SIG-M5 (cell line): ENCODE results near the gene KCTD14.
A peak's percentile ranks its signal among the peaks of the same experiment; 100 is the strongest.
"Not testable (repeated sequence)": the region's sequence is repeated elsewhere in the genome, so short reads cannot be mapped to it uniquely, and the experiment has no call there.

Source experiments
- DNase-seq: peaks from one replicate; lab custom pipeline; 2025; lab: John Stamatoyannopoulos, UW

The KCTD14 gene

DNA sequence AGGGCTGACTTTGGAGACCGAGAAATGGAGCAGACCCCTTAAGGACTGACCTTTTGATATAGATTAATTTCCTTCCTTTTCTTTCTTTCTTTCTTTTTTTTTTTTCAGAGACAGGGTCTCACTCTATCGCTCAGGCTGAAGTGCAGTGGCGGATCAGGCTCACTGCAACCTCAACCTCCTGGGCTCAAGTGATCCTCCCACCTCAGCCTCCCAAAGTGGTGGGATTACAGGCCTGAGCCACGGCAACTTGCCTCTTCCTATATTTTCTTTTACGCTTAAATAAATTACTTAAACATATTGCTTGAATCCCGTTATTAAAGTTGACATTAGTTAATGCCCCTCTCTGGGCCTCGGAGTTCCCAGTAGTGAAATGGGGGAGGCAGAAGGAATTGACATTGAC is 350 bp upstream of the KCTD14 start:
- no peak for DNase-seq

DNA sequence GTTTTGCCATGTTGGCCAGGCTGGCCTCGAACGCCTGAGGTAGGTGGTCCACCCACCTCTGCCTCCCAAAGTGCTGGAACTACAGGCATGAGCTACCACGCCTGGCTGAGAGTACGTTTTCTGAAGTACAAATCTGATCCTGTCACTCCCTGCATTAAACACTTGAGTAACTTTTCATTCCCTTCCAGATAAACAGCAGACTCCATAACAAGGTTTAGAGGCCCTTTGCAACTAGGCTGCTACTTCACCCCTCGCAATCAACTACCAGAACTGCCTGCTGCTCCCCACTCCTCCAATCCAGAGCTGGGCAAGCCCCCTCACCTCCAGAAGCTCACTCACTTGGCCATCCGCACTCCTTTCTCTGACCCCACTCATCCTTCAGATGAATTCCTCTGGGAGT is 1.5 kb downstream of the KCTD14 start:
- DNase-seq, result no peak

DNA sequence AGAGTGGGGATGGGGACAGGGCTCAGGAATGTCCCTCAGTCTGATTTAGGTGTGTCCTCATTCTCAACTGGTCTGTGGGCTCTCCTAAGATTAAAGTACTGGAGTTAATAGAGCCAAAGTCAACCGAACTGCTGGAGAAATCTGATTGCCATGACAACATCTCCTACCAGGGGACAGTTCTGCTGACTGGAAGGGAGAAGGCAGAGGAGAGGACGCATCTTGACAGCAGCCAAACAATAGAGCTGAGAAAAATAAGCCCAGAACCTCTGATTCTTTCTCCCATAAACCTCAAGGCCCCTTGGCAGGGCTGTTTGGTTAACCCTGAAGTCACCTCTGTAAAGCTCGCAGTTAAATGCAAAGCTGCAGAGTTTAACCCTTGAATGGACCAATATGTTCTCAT is 2.8 kb downstream of the KCTD14 start:
- no peak for DNase-seq

DNA sequence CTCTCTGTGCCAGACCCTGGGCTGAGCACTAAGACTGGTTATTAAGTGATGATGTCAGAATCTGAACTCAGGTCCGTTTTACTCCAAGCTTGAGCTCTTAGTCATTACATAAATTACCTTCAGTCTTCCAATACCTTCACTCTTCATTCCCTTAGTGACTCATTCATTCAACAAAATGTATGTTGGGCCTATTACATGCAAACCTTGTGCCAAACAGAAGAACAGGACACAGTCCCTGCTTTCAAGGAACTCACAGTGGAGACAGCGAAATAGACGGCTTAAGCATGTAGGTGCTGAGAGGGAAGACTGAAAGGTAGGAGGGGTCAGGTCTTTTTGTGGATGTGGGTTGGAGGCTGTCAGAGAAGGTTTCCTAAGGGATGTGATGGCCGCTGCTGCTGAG is 3.3 kb downstream of the KCTD14 start:
- DNase-seq, result no peak

DNA sequence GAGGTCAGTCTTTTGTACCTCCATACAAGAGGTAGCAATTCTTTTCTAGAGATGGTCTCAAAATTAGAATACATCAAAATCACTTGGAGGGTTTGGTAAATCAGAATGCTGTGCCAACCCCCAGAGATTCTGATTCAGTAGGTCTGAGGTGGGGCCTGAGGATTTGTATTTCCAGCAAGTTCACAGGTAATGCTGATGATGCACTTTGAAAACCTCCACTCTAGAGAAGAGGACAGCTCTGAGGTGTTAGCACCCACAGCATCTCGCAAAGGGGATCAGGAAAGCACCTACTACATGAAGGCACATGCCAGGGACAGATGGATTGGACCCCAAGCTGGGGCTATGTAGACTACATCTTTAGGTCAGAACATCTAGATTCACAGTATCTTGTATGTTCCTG is 7.2 kb downstream of the KCTD14 start:
- no peak for DNase-seq

DNA sequence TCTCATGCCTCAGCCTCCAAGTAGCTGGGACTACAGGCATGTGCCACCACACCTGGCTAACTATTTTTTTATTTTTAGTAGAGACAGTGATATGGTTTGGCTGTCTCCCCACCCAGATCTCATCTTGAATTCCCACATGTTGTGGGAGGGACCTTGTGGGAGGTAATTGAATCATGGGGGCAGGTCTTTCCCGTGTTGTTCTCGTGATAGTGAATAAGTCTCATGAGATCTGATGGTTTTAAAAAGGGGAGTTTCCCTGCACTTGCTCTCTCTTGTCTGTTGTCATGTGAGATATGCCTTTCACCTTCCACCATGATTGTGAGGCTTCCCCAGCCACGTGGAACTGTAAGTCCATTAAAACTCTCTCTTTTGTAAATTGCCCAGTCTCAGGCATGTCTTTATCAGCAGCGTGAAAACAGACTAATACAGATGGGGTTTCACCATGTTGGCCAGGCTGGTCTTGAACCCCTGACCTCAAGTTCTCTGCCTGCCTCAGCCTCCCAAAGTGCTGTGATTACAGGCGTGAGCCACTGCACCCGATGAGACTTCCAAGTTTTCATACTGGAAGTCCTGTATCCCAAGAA is 8.0 kb downstream of the KCTD14 start:
- not testable (repeated sequence) for DNase-seq

DNA sequence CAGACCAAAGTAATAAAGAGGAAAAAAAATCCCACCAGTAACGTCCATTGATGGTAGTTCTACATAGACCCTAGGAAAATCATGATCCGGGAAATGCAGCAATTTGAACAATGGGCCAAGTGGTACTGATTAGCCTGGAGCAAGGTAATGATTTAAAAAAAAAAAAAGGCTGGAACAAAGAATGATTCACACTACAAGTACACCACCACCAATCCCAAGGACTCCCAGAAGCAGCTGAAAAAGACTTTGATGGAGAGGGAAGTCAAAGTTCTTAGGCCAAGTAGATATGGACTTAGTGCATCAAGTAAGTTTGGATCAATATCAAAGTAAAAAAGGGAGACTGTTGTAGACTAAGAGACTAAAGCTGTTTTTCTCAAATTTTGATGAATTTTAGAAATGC is 11.8 kb downstream of the KCTD14 start:
- no peak for DNase-seq

DNA sequence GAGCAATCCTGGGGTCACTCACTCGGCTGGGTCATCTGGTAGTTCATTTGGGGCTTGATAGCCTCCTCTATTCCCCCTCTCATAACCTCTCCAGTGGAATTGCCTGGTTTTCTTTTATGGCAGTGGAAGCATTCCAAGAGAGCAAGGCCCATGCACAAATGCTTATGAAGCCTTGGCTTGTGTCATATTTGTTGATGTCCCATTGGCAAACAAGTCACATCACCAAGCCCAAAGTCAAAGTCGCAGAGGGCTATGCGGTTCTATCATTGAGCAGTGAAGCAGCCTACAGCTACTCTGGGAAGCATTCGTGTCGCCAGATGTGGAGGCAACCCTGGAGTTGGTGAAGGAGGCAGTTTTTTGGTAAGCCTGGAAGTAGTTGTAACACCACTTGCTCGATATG is 12.3 kb downstream of the KCTD14 start:
- DNase-seq, result no peak

DNA sequence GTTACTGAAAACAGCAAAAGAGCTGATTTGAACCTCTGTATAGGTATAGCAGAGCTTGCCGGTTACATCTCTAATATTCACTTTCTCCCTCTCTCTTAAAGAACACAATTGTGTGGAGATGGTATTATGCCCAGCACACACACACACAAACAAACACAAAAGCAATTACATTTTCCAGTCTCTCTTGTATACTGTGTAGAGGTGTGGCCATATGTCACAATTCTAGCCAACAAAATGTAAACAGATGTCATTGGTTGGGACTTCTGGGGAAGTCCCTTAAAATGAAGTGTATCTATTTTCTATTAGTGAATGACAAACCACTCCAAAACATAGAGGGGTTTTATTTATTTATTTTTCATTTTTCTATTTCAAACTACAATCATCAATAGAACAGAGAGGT is 12.8 kb downstream of the KCTD14 start:
- no peak for DNase-seq

DNA sequence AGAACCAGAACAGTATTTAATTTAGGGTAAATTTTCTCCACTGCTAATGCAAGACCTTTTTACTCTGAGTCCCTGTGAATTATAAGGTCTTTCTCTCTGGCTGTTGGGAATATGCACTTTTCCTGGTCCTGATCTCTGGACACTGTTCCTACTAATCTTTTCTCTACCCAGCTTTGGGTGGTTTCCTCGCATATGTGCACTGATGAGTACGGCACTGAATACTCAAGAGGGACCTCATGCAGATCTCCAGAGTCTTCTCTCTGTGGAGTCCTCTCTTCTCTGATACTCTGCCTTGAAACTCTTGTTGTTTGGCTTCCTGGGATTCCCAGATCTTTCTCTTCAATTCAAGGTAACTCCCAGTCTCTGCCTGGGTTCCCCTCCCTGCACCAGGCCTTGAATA is 14.0 kb downstream of the KCTD14 start:
- DNase-seq, result no peak

DNA sequence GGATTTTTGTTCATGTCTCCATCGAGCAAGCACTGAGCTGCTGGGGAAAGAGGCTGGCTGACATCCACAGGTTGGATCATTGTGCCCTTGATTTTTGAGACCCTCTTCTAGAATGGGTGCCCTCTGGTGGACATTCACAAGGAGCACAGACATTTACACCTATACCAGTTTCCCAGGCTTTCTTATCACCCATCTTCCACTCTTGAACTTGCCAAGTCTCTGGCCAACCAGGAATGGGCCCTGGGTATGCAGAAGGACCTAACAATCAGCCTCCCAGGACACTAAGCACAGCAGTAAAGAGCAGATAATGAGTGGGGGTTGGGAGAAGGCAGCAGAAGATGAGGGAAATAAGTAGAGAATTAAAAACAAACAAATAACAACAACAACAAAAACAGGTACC is 22.9 kb downstream of the KCTD14 start:
- DNase-seq, result no peak

DNA sequence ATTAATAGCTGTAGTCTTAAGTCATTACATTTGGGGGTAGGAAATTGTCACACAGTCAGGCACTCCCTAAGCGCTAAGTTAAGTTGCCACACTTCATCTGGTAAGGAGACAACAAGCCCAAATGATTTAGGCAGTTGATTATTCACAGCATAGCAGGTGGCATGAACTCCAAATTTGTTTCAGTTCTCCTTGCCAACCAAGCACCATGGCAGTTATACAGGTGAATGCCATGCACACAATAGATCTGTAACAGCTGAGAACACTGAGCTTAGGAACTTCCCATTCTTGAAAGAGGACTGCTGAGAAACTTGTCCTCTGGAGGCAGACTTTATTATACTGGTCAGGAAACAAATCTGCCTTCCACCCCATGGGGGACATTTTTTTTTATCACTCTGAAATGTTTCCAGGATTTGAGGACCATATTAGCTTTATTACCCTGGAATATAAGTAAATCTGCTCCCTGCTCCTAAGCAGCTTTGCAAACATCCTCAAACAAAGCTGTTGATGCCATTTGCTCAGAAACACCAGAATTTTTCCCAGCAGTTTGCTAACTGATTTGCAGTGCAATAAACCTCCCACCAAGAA is 23.5 kb downstream of the KCTD14 start:
- DNase-seq, result no peak

DNA sequence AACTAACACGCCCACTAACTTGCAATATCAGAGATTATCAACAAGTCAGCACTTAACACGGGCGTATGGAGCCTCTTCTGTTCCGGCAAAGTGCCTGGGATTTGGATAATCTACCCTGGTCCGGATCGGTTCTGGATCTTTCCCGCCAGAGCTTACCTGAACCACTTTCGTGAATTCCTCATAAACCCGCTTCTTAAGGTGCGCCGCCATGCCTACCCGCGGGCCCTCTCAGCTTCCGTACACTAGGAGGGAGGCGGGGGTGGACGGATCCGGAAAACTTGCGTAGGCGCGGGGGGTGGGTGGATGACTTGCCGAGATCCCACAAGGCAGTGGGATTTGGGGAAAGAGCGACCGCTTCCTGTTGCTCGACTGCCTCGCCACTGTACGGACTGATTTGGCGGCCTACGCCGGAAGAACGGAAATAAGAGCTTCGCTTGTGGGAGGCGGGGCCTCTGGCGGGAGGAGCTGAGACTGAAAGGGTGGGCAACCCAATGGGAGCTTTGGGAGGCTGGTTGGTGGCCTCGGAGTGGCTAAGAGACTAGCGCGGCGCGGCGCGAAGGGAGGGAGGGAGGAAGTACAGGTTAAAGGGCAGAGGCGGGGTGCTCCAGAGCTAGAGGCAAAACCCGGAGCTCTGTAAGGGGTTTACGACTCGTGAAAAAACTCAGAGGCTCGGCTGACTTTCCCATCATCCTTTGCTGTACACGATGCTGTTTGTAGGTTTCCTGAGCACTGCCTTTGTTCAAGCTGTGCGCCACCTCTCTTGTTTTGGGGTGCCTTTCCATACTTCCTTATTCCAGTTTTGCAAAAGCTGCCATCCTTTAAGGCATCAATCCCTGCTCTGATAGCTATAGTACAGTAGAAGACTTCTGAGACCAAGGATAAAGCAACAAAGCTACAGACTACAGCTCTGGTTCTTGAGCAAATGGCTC is 28.4 kb downstream of the KCTD14 start, which contains the start of gene INTS4:
Gene INTS4, minus strand, starts transcription at position 235 of the 929 bp plus-strand sequence. Its CDS starts 25 bp downstream, at position 210.
- DNase-seq, result peak; percentile 98

DNA sequence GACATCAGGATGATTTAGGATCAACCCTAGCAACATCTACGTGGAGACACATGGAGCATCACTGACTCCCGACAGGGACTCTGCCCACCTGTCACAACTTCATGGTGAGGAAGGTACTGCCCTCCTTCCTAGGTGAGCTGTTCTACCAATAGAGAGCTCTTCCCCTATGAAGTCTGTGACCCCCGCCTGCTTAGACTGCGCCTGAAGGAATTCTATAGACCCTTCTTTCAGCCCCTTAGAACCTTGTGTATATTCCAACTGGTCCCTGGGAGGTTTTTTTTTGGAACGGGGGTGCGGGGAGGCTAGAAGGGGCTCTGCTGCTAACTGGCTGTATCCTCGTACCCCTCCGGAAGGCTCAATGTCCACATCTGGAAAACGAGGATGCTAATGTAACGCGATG is 29.2 kb downstream of the KCTD14 start:
- DNase-seq, result no peak

DNA sequence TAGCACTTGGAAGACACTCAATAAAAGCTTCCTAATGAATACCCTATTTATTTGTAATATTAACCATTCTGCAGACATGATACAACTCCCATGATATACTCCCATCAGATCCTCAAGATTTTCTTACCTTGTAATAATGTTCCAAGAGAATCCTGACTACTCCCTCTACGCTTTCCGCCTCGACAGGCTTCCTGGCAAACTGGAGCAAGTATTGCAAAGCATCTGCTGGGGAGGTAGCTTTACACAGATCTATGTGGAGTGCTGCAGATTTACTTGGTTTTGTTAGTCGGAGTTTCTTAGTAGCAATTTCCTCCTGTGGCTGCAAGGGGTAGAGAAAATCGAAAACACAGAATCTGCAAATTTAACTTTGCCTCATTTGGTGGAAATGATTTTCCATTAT is 32.1 kb downstream of the KCTD14 start:
- no peak for DNase-seq

DNA sequence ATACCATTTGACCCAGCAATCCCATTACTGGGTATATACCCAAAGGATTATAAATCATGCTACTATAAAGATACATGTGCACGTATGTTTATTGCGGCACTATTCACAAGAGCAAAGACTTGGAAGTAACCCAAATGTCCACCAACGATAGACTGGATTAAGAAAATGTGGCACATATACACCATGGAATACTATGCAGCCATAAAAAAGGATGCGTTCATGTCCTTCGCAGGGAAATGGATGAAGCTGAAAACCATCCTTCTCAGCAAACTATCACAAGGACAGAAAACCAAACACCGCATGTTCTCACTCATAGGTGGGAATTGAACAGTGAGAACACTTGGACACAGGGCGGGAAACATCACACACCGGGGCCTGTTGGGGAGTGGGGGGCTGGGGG is 36.6 kb downstream of the KCTD14 start:
- not testable (repeated sequence) for DNase-seq

DNA sequence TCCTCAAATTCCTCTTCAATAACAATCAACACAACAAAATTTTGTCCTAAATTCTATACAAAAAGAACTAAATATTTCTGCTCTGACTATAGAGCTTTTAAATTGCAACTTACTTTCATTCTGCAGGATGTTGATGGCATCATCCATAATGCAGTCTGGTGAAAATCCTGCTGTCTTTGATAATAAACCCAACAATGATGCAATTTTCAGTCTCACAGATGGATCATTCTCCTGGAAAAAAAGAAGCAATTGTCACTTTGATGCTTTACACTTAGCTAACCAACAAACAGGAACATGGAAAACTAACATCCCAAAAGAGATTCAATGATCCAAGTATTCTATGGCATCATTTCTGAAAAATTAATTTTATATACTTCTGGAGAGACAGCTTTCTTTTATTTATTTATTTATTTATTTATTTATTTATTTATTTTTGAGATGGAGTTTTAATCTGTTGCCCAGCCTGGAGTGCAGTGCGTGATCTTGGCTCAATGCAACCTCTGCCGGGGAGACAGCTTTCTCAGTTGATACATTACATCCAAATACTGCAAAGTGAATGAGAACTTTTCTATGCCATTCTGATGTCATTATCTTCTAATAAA is 41.6 kb downstream of the KCTD14 start:
- no peak for DNase-seq

DNA sequence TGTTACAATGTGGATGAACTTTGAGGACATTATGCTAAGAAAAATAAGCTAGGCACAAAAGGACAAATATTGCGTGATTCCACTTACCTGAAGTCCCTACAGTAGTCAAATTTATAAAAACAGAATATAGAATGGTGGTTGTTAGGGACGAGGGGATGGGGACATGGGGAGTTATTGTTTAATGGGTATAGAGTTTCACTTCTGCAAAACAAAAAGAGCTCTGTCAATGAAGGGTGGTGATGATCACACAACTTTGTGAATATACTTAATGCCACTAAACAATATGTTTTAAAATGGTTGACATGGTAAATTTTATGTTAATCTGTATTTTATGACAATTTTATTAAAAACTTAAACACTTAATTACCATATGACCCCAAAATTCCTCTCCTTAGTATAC is 54.7 kb downstream of the KCTD14 start:
- DNase-seq, result no peak

DNA sequence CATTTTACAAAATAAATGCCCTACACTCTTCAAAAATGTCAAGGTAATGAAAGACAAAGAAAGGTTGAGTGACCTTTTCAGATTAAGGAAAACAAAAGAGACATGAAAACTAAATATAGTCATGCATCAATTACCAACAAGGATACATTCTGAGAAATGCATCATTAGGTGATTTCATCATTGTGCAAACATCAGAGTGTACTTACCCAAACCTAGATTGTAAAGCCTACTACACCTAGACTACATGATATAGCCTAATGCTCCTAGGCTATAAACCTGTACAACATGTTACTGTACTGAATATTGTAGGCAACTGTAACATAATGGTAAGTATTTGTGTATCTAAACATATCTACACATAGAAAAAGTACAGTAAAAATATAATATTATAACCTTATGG is 55.3 kb downstream of the KCTD14 start:
- DNase-seq, result no peak

DNA sequence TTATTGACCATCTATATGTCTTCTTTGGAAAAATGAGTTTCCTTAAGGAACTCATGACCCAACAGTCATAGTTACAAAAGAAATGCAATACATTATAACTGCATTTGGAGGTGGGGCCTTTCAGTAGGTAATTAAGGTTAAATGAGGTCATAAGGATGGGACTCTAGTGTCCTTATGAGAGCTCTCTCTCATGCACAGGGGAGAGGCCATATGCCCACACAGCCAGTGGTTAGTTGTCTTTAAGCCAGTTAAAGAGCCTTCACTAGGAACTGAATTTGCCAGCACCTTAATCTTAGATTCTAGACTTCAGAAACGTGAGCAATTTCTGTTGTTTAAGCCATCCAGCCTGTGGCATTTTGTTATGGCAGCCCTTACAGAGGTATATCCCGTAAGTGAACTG is 56.0 kb downstream of the KCTD14 start:
- no peak for DNase-seq

DNA sequence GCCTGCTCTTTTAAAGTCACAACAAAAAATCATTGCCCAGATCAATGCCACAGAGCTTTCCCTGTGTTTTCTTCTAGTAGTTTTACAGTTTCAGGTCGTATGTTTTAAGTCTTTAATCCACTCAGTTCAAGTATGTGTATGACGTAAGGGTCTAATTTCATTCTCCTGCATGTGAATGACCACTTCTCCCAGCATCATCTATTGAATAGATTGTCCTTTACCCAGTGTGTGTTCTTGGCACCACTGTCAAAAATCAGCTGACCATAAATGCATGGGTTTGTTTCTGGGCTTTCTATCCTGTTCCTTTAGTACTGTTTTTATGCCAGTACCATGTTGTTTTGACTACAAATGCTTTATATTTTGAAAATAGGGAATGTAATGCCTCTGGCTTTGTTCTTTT is 56.7 kb downstream of the KCTD14 start:
- no peak for DNase-seq
